Measurements from ENCODE around the gene KRTAP9-7.

The KRTAP9-7 gene

DNA sequence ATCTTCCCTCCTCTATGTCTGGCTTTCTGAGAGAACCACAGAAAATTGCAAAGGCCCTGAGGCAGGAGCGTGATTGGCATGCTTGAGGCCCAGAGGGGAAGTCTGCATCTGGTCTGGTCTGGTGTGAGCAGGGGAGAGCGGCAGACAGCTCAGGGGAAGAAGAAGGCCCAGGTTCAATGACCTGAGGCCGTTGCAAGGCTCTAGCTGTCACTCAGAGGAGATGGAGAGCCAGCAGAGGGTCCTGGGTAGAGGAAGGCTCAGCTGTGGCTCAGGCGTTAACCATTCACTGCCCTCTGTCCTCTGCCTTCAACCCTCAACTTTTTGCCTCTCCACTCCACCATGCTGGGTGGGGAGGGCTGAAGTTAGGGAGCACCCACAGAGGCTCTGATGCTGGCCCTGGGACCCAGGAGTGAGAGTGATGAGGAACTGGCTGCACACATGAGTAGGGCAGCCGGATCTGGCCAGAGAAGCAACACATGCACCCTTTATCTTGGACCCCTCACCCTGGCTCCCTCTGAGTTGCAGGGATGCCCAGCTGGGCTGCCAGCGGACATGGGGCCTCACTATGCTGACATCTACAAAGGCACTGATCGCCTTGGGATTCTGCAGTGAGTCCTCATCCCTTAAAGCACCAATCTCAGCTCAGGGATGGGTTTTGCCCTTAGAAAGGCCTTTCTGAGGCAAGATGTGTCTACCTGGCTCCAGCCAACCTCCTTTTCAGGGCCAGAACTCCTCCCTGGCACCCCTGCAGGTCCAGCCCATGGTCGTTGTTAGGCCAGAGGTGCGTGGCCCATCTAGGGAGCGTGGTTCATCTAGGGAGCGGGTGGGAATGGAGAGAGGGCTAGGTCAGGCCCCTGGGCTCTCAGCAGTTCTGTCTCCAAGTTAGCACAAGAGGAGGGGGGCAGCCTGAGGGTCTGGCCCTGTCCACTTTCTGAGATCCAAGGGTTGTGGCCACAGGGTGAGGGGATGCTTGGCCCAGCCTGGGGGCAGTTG, 47.7 kb downstream of the KRTAP9-7 start:
- no peak for DNase-seq

DNA sequence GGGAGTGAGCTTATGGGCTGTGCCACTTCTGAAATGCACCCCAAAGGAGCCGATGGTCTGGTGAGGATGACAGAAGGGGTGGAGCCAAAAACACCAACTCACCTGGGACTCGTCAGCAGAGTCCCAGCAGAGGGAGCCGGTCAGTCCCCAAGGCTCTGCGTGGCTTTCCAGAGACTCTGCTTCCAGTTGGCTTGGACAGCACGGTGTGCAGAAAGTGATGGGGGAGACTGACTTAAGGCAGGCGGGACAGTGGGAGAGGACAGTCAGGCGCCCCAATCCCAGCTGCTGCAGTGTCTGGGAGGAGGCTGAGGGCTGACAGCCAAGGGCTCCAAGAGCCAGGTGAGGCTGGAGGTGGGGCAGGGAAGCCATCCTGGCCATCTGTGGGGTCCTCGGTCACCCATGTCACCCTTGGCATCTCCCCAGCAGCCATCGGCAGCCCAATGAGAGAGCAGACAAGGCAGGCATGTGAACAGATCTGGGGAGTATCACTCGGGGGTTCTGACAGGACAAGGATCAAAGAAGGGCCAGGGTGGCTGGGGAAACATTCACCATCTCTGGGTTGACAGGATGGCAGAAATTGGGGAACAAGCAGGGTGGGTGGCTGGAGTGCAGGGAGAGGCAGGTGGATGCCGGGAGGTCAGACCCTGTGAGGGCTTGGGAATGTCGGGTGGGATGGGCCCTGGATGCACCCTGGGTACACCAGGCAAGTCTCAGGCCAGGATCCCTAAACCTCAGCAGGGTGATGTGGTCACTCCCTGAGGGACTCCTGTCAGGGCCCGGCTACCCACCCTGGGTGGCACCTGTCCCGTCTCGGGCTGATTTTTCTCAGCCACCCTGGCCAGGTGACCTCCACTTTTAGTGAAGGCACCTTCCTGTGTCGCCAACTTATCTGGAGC, 48.9 kb downstream of the KRTAP9-7 start:
- no peak for DNase-seq

DNA sequence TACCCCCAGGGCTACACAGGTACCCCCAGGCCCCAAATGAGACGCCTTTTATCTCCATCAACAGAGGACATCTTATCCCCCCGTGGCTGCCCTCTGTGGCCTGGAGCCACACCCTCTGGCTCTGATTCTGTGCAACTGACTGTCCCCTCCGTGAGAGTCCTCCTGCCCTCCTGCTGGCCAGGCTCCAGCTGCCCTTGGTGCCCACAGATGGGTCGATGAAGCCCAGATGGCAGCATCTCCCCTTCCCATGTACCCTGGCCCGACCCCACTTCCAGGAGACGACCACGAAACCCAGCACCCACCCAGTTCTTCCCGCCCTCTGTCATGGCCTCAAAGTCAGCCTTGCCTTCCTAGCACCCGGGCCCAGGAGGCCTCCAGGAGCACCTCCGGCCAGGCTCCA, 49.6 kb downstream of the KRTAP9-7 start:
- DNase-seq, result no peak

DNA sequence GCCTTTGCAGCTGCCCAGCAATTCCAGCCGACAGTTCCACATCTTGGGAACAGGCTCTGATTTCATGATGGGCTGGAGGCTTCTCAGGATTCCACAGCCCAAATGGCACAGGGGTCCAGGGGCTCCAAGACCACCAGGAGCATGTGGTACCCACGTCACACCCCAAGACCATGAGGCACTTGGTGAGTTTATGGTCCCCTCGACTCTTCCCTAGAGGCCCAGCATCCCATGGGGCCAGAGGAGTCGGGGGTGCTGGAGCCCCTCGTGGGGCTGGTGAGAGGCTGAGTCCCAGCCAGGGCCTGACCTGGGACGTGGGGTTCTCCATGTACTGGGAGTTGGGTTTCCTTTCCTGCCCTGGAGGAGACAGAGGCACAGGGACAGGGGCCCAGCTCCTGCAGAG, 50.1 kb downstream of the KRTAP9-7 start:
- DNase-seq, result no peak

Measured in GF-D8 (cell line).